Measurements from ENCODE around the gene RFNG.
"Not testable (repeated sequence)": the region's sequence is repeated elsewhere in the genome, so short reads cannot be mapped to it uniquely, and the experiment has no call there.

Gene RFNG

GRCh38 chr17:82039695-82040299, 11.8 kb downstream of the RFNG start:
- H3K27ac ChIP-seq (ENCODE audit: low read depth, low read length), result no peak overlapping the region
- H3K36me3 ChIP-seq (ENCODE audit: insufficient read depth, low read length), result no peaks in the 10 kb centered on the region

DNA sequence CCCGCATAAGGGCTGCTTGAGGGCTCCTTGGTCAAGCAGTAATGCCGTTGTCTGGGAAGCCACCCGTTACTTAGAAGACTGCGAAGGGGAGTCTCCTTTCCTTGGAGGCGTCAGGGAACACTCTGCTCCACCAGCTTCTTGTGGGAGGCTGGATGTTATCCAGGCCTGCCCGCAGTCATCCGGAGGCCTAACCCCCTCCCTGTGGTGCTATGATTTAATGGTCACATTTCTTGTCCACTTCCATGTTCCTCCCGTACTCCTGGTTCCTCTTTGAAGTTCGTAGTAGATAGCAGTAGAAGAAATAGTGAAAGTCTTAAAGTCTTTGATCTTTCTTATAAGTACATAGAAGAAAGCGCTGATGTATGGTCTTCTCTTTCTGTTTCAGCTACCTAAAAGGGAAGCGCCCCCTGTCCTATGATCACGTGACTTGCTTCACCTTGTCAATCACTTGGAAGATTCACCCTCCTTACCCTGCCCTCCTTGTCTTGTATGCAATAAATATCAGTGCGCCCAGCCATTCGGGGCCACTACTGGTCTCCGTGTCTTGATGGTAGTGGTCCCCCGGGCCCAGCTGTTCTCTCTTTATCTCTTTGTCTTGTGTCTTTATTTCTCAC, 12.7 kb downstream of the RFNG start:
- H3K36me3 ChIP-seq (ENCODE audit: insufficient read depth, low read length); H3K27me3 ChIP-seq (ENCODE audit: control insufficient read depth in 1 of 2, insufficient read depth in 2 of 2, low read length in 2 of 2); H3K27ac ChIP-seq (ENCODE audit: low read depth, low read length); H3K9ac ChIP-seq (ENCODE audit: low read length); H3K9me3 ChIP-seq (ENCODE audit: low read length); H3K4me3 ChIP-seq (ENCODE audit: low read depth in 1 of 2, low read length in 2 of 2): not testable (repeated sequence)
- peaks cover 17% of the 10 kb centered on the region for H3K4me1 ChIP-seq (ENCODE audit: insufficient read depth, low read length)

More at GRCh38 chr17:82039695-82040299, 11.8 kb downstream of the RFNG start:
- H3K4me3 ChIP-seq (ENCODE audit: low read depth in 1 of 2, low read length in 2 of 2), result no peak overlapping the region
- H3K9ac ChIP-seq (ENCODE audit: low read length), result no peak overlapping the region
- H3K9me3 ChIP-seq (ENCODE audit: low read length), result no peaks in the 10 kb centered on the region
- no peaks in the 10 kb centered on the region for H3K27me3 ChIP-seq (ENCODE audit: control insufficient read depth in 1 of 2, insufficient read depth in 2 of 2, low read length in 2 of 2)
- peaks cover 17% of the 10 kb centered on the region for H3K4me1 ChIP-seq (ENCODE audit: insufficient read depth, low read length)

DNA sequence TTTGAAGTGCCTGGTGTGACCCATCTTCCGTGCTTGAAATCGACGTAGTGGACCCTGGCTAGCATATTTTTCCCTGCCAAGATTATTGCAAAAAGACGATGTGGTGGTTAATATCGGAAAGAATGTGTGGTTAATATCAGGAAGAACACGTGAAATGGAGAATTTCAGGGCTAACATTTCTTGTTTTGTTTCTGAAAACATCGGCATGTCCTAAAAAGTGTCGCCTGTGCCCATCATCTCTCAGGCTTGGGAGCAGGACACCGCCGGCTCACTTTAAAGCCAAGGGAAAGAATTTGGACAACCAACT, 13.8 kb downstream of the RFNG start:
- H3K4me1 ChIP-seq (ENCODE audit: insufficient read depth, low read length), result peaks cover 17% of the 10 kb centered on the region
- no peak overlapping the region for H3K9ac ChIP-seq (ENCODE audit: low read length)
- H3K27ac ChIP-seq (ENCODE audit: low read depth, low read length), result peak overlapping the region; percentile 56
- peak overlapping the region in 1 of 2 donors; percentile 73 for H3K4me3 ChIP-seq (ENCODE audit: low read depth in 1 of 2, low read length in 2 of 2)
- no peaks in the 10 kb centered on the region for H3K9me3 ChIP-seq (ENCODE audit: low read length)
- no peaks in the 10 kb centered on the region for H3K36me3 ChIP-seq (ENCODE audit: insufficient read depth, low read length)
- peaks cover 4 to 8% of the 10 kb centered on the region in 2 donors for H3K27me3 ChIP-seq (ENCODE audit: control insufficient read depth in 1 of 2, insufficient read depth in 2 of 2, low read length in 2 of 2)

GRCh38 chr17:82037092-82037888, 14.3 kb downstream of the RFNG start, which contains the start of gene DCXR:
Gene DCXR, minus strand, starts transcription at chr17:82037697. Its CDS starts 15 bp downstream, at chr17:82037682.
- H3K4me1 ChIP-seq (ENCODE audit: insufficient read depth, low read length), result peaks cover 17% of the 10 kb centered on the region
- peak within 1 kb of the TSS; percentile 78 for H3K27ac ChIP-seq (ENCODE audit: low read depth, low read length)
- H3K4me3 ChIP-seq (ENCODE audit: low read depth in 1 of 2, low read length in 2 of 2), result peak within 1 kb of the TSS; percentile 69 to 73
- peaks cover 10 to 14% of the 10 kb centered on the region in 2 donors for H3K27me3 ChIP-seq (ENCODE audit: control insufficient read depth in 1 of 2, insufficient read depth in 2 of 2, low read length in 2 of 2)
- H3K9me3 ChIP-seq (ENCODE audit: low read length), result no peaks in the 10 kb centered on the region
- H3K36me3 ChIP-seq (ENCODE audit: insufficient read depth, low read length), result no peaks in the 10 kb centered on the region
- peak within 1 kb of the TSS; percentile 60 for H3K9ac ChIP-seq (ENCODE audit: low read length)

DNA sequence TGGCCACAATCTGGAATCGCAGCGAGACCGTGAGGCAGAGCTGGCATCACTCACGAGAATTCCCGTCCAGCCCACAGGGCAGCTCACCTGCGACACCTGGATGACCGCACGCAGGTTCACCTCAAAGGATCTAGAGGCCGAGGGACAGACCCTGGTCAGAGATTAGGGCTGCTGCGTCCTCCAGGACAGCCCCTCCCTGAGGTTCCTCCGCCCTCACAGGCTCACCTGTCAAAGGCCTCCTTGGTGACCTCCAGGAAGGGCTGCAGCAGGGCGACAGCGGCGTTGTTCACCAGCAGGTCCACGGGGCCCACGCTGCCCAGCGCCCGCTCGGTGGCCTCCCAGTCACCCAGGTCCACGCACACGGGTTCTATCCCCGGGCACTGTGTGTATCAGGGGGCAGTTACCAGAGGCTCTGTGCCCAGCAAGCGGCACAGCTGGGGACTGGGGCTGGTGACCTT, 14.9 kb downstream of the RFNG start:
- peak overlapping the region; percentile 78 for H3K27ac ChIP-seq (ENCODE audit: low read depth, low read length)
- H3K36me3 ChIP-seq (ENCODE audit: insufficient read depth, low read length), result no peaks in the 10 kb centered on the region
- no peaks in the 10 kb centered on the region for H3K9me3 ChIP-seq (ENCODE audit: low read length)
- H3K4me1 ChIP-seq (ENCODE audit: insufficient read depth, low read length), result peaks cover 17% of the 10 kb centered on the region
- H3K4me3 ChIP-seq (ENCODE audit: low read depth in 1 of 2, low read length in 2 of 2), result peak overlapping the region; percentile 69 to 73
- H3K9ac ChIP-seq (ENCODE audit: low read length), result peak overlapping the region; percentile 60
- H3K27me3 ChIP-seq (ENCODE audit: control insufficient read depth in 1 of 2, insufficient read depth in 2 of 2, low read length in 2 of 2), result peaks cover 13 to 19% of the 10 kb centered on the region in 2 donors

- Histone ChIP-seq H3K4me3 (ENCODE audit: low read depth in 1 of 2, low read length in 2 of 2) (peak overlapping the region in 1 of 2 donors; percentile 73), H3K9ac (ENCODE audit: low read length) (peak overlapping the region; percentile 60), H3K9me3 (ENCODE audit: low read length) (no peaks in the 10 kb centered on the region), H3K27me3 (ENCODE audit: control insufficient read depth in 1 of 2, insufficient read depth in 2 of 2, low read length in 2 of 2) (peaks cover 13 to 20% of the 10 kb centered on the region in 2 donors), H3K4me1 (ENCODE audit: insufficient read depth, low read length) (peaks cover 17% of the 10 kb centered on the region), H3K36me3 (ENCODE audit: insufficient read depth, low read length) (no peaks in the 10 kb centered on the region), H3K27ac (ENCODE audit: low read depth, low read length) (no peak overlapping the region)
Measured at GRCh38 chr17:82035956-82036633, 15.5 kb downstream of the RFNG start.

GRCh38 chr17:82035488-82035887, 16.1 kb downstream of the RFNG start:
- no peaks in the 10 kb centered on the region for H3K36me3 ChIP-seq (ENCODE audit: insufficient read depth, low read length)
- no peak overlapping the region for H3K9ac ChIP-seq (ENCODE audit: low read length)
- H3K4me3 ChIP-seq (ENCODE audit: low read depth in 1 of 2, low read length in 2 of 2), result no peak overlapping the region
- H3K27me3 ChIP-seq (ENCODE audit: control insufficient read depth in 1 of 2, insufficient read depth in 2 of 2, low read length in 2 of 2), result peaks cover 13 to 25% of the 10 kb centered on the region in 2 donors
- no peaks in the 10 kb centered on the region for H3K9me3 ChIP-seq (ENCODE audit: low read length)
- H3K27ac ChIP-seq (ENCODE audit: low read depth, low read length), result no peak overlapping the region
- peaks cover 17% of the 10 kb centered on the region for H3K4me1 ChIP-seq (ENCODE audit: insufficient read depth, low read length)

GRCh38 chr17:82034371-82035011, 17.1 kb downstream of the RFNG start:
- H3K27me3 ChIP-seq (ENCODE audit: control insufficient read depth in 1 of 2, insufficient read depth in 2 of 2, low read length in 2 of 2), result peaks cover 13 to 25% of the 10 kb centered on the region in 2 donors
- no peak overlapping the region for H3K4me3 ChIP-seq (ENCODE audit: low read depth in 1 of 2, low read length in 2 of 2)
- H3K9me3 ChIP-seq (ENCODE audit: low read length), result no peaks in the 10 kb centered on the region
- no peaks in the 10 kb centered on the region for H3K36me3 ChIP-seq (ENCODE audit: insufficient read depth, low read length)
- H3K9ac ChIP-seq (ENCODE audit: low read length), result no peak overlapping the region
- H3K4me1 ChIP-seq (ENCODE audit: insufficient read depth, low read length), result peaks cover 22% of the 10 kb centered on the region
- H3K27ac ChIP-seq (ENCODE audit: low read depth, low read length), result no peak overlapping the region

GRCh38 chr17:82033359-82034085, 18.1 kb downstream of the RFNG start:
- Histone ChIP-seq H3K9ac (ENCODE audit: low read length) (no peak overlapping the region), H3K36me3 (ENCODE audit: insufficient read depth, low read length) (no peaks in the 10 kb centered on the region), H3K4me3 (ENCODE audit: low read depth in 1 of 2, low read length in 2 of 2) (no peak overlapping the region), H3K27me3 (ENCODE audit: control insufficient read depth in 1 of 2, insufficient read depth in 2 of 2, low read length in 2 of 2) (peaks cover 13 to 25% of the 10 kb centered on the region in 2 donors), H3K4me1 (ENCODE audit: insufficient read depth, low read length) (peaks cover 22% of the 10 kb centered on the region), H3K9me3 (ENCODE audit: low read length) (no peaks in the 10 kb centered on the region), H3K27ac (ENCODE audit: low read depth, low read length) (no peak overlapping the region)

DNA sequence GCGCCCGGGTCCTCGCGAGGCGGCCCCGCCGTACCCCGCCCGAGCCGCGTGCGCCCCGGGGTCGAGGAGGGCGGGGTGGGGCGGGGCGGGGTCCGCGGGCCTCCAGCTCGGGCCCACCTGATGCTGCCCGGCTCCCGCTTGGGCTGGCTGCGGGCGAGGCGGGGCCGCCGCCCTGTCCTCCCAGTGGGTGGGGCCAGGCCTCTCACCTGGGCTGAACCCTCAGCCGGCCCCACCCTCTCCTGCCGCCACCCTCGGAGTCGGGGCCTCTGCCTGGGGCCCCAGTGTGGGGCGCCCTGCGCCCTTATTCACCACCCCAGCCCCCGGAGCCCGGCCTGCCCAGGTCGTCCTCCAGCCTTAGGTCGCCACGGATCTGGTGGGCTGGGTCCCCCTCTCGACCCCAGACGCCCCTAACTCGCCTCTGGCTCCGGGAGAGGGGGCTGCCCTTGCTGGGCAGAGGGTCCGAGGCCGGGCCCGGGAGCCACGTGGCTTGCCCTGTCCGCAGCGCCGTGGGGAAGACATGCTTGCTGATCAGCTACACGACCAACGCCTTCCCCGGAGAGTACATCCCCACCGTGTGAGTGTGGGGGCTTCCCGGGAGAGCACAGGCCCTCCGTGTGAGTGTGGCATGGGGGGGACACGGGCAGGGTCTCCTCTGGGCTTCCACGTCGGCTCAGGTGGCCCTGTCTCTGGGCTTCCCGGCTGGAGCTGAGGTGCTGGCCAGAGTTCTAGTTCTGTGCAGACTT, 19.6 kb downstream of the RFNG start:
- Histone ChIP-seq H3K4me1 (ENCODE audit: insufficient read depth, low read length) (peaks cover 18% of the 10 kb centered on the region), H3K4me3 (ENCODE audit: low read depth in 1 of 2, low read length in 2 of 2) (no peak overlapping the region), H3K27me3 (ENCODE audit: control insufficient read depth in 1 of 2, insufficient read depth in 2 of 2, low read length in 2 of 2) (peaks cover 13 to 25% of the 10 kb centered on the region in 2 donors), H3K9ac (ENCODE audit: low read length) (no peak overlapping the region), H3K9me3 (ENCODE audit: low read length) (no peaks in the 10 kb centered on the region), H3K27ac (ENCODE audit: low read depth, low read length) (no peak overlapping the region), H3K36me3 (ENCODE audit: insufficient read depth, low read length) (no peaks in the 10 kb centered on the region)

All from muscle layer of colon (tissue), 2 donors.